Nephron (organoid): Measurements from ENCODE around the gene OST4.

ENCODE experiments used
- H3K27ac Mint-ChIP-seq, 3 experiments: 2 replicates each; pipeline ENCODE4 v1.8.0; 2020; ENCODE audit warnings: mixed read lengths in 3 of 3, mild to moderate bottlenecking in 2 of 3, moderate library complexity in 1 of 3
- H3K27me3 Mint-ChIP-seq: 2 replicates; pipeline ENCODE4 v1.8.0; 2021; ENCODE audit warnings: low read depth, mild to moderate bottlenecking, moderate library complexity, mixed read lengths
- H3K36me3 Mint-ChIP-seq: 2 replicates; pipeline ENCODE4 v1.8.0; 2020; ENCODE audit warnings: low read depth, mixed read lengths
- H3K4me1 Mint-ChIP-seq: 2 replicates; pipeline ENCODE4 v1.8.0; 2020; ENCODE audit warnings: mixed read lengths
- H3K4me3 Mint-ChIP-seq, 3 experiments: 2 replicates each; pipeline ENCODE4 v1.8.0; 2020; ENCODE audit warnings: mild to moderate bottlenecking in 3 of 3, mixed read lengths in 3 of 3, moderate library complexity in 2 of 3
- H3K9me3 Mint-ChIP-seq: 2 replicates; pipeline ENCODE4 v1.8.0; 2020; ENCODE audit warnings: mixed read lengths
- CTCF ChIP-seq, 3 experiments: fragments of 200-600 bp; sonication (generic); IDR thresholded peaks; one replicate each; pipeline ENCODE4 v1.5.0; 2021; ENCODE audit warnings: antibody characterized with exemption in 3 of 3; ENCODE audit not compliant: unreplicated experiment in 3 of 3

OST4 gene

DNA sequence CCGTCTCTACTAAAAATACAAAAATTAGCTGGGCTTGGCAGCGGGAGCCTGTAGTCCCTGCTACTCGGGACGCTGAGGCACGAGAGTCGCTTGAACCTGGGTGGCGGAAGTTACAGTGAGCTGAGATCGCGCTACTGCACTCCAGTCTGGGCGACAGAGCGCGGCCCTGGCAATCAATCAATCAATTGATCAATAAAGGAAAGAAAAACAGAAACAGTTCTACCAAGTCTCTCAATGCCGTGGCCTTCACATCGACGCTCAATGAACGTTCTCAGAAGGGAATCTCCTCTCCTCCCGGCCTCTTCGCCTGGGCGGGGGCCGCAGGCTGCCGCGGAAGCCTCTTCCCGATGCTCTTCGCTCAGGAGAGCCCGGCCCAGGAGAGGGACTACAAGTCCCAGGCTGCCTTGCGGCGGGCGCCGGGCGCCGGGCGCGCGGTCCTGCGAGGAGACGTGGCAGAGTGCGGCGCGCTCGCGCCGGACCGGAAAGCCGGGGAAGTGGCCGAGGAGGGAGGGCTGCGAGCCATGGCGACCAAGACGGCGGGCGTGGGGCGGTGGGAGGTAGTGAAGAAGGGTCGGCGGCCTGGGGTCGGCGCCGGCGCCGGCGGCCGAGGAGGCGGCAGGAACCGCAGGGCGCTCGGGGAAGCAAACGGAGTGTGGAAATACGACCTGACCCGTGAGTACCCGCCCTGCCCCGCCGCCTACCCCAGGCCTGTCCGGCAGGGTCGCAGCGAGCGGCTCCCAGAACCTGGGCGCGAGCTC lies 38.8 kb downstream of the OST4 start, which contains the start of gene TMEM214:
Gene TMEM214, plus strand, starts transcription at position 471 of the 758 bp plus-strand sequence. Its CDS starts 51 bp downstream, at position 522.
- Mint-ChIP-seq H3K27me3 (no peaks in the 10 kb centered on the region), H3K27ac (peak within 1 kb of the TSS; percentile 56 to 90 (median 61)), H3K9me3 (no peaks in the 10 kb centered on the region), H3K36me3 (peaks cover 46% of the 10 kb centered on the region), H3K4me3 (peak within 1 kb of the TSS; percentile 93 to 96 (median 95)), H3K4me1 (peaks cover 40% of the 10 kb centered on the region)
- TF ChIP-seq CTCF (IDR thresholded peaks at IDR 0.05; ENCODE audit: unreplicated experiment in 3 of 3): peak in 1 of 3 experiments; percentile 24

DNA sequence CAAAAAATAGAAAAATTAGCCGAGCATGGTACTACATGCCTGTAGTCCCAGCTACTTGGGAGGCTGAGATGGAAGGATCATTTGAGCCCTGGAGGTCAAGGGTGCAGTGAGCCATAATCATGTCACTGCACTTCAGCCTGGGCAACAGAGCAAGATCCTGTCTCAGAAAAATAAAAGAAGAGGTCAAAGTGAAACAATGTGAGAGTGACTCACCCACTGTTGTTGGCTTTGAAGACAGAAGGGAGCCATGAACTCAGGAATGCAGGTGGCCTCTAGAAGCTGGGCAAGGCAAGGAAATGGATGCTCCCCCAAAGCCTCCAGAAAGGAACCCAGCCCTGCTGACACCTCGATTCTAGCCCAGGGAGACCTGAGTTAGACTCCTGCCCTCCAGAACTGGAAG lies 42.4 kb downstream of the OST4 start:
- peak overlapping the region in 1 of 3 experiments; percentile 88 for H3K4me3 Mint-ChIP-seq
- TF ChIP-seq CTCF (IDR thresholded peaks at IDR 0.05; ENCODE audit: unreplicated experiment in 3 of 3): no peak
- no peaks in the 10 kb centered on the region for H3K27me3 Mint-ChIP-seq
- no peaks in the 10 kb centered on the region for H3K9me3 Mint-ChIP-seq
- peaks cover 23% of the 10 kb centered on the region for H3K4me1 Mint-ChIP-seq
- H3K36me3 Mint-ChIP-seq: peaks cover 23% of the 10 kb centered on the region
- no peak overlapping the region for H3K27ac Mint-ChIP-seq

DNA sequence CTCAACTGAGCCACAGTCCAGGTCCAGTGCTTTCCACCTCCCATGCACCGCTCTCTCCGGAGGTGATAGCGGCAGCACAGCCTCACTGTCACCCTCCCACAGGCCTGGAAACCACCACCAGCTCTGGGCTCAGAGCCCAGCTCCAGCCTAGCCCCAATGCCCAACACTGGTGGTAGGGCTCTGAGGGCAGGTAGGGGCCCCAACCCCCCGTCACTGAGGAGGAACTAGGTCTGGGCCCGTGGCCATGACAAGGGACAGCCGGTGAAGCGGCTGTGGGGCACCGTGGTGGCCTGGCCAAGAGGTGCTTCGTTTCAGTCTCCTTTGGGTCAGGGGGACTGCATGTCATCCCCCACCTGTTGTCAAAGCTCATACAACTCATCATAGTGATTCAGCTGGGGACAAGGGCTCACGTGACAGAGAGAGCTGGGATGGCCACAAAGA lies 44.2 kb downstream of the OST4 start:
- TF ChIP-seq CTCF (IDR thresholded peaks at IDR 0.05; ENCODE audit: unreplicated experiment in 3 of 3): no peak
- Mint-ChIP-seq H3K27ac (no peak overlapping the region), H3K9me3 (no peaks in the 10 kb centered on the region)

GRCh38 chr2:27025861-27026851 lies 45.3 kb downstream of the OST4 start:
- H3K36me3 Mint-ChIP-seq: peaks cover 25% of the 10 kb centered on the region
- H3K27me3 Mint-ChIP-seq: no peaks in the 10 kb centered on the region
- no peaks in the 10 kb centered on the region for H3K9me3 Mint-ChIP-seq
- no peak overlapping the region for H3K4me3 Mint-ChIP-seq
- peaks cover 17% of the 10 kb centered on the region for H3K4me1 Mint-ChIP-seq
- TF ChIP-seq CTCF (IDR thresholded peaks at IDR 0.05; ENCODE audit: unreplicated experiment in 3 of 3): no peak
- H3K27ac Mint-ChIP-seq: no peak overlapping the region

More for the DNA sequence above, 44.2 kb downstream of the OST4 start:
- no peaks in the 10 kb centered on the region for H3K27me3 Mint-ChIP-seq
- peaks cover 13% of the 10 kb centered on the region for H3K4me1 Mint-ChIP-seq
- H3K4me3 Mint-ChIP-seq: no peak overlapping the region
- peaks cover 25% of the 10 kb centered on the region for H3K36me3 Mint-ChIP-seq

DNA sequence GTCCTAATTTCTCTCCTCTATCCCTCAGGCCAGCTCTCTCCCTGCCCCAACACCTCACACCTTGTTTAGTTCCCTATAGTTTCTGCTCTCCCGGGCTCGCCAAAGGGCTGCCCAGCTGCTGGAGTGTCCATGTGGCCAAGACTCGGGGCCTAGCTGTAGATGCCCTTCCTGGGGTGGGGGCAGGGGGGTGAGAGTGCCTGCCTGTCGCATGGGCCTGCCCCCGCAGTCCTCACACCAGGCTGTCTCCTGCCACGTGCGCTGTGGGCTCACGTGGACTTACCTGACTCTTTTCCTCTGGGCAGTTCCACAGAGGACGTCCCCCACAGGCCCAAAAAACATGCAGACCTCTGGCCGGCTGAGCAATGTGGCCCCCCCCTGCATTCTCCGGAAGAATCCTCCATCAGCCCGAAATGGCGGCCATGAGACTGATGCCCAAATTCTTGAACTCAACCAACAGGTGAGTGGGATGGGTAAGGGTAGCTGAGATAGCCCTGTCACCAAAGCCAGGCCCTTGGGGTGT lies 46.1 kb downstream of the OST4 start:
- H3K4me3 Mint-ChIP-seq: no peak overlapping the region
- H3K27me3 Mint-ChIP-seq: peaks cover 4% of the 10 kb centered on the region
- no peaks in the 10 kb centered on the region for H3K9me3 Mint-ChIP-seq
- TF ChIP-seq CTCF (IDR thresholded peaks at IDR 0.05; ENCODE audit: unreplicated experiment in 3 of 3): no peak
- H3K4me1 Mint-ChIP-seq: peaks cover 22% of the 10 kb centered on the region
- H3K27ac Mint-ChIP-seq: no peak overlapping the region
- peaks cover 22% of the 10 kb centered on the region for H3K36me3 Mint-ChIP-seq
